Measurements from ENCODE around the gene SFRP5.

SFRP5 gene

DNA sequence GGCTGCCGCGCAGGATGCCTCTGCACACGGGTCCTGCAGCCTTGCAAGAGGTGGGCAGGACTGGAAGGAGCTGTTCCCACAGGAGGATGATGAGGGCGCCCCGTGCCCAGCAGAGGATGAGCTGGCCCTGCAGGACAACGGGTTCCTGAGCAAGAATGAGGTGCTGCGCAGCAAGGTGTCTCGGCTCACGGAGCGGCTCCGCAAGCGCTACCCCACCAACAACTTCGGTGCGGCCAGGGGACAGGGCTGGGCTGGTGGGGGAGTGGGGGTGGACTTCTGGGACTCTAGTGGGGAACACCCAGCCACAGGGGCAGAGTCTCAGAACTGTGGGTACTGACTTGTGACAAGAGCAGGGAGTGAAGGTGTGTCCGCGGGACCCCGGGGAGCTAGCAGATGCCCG is 18.8 kb downstream of the SFRP5 start:
- CTCF ChIA-PET, result interaction anchor here (1.3 to 1.5 kb wide), 2 partner anchors 8 to 39 kb away, joined by 3 to 5 read pairs; no protein-coding TSS in a partner anchor
- POLR2A ChIA-PET, result no interaction called here

DNA sequence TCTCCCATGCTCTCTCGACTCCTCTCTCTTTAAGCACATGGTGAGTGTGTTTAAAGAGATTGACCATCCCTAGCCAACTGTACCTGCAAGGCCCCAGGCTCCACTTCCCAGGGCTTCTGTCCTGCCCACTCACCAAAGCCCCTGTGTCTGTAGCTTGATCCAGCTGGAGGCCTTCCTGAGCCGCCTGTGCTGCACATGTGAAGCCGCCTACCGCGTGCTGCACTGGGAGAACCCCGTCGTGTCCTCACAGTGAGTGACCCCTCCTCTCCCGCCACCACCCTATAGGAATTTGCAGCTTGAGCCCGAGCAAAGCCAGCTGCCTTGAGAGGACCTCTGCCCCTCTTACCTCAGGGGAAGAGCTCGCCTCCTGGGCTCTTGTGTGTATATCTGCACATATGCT is 23.7 kb downstream of the SFRP5 start:
- CTCF ChIA-PET, result interaction anchor here (0.8 to 2.1 kb wide), 10 partner anchors 9 to 297 kb away, joined by 3 to 12 read pairs (median 5); no protein-coding TSS in a partner anchor
- DNase-seq (ENCODE audit: low read depth, low spot score), result no peak
- POLR2A ChIA-PET, result interaction anchor here (1.2 kb wide), 1 partner anchor 11 kb away, joined by 4 read pairs; the partner anchor contains the start of gene ZFYVE27

More for the DNA sequence above, 18.8 kb downstream of the SFRP5 start:
- no peak overlapping the region for H3K4me3 ChIP-seq (ENCODE audit: low read depth, low read length)
- TF ChIP-seq, protein P1, sequence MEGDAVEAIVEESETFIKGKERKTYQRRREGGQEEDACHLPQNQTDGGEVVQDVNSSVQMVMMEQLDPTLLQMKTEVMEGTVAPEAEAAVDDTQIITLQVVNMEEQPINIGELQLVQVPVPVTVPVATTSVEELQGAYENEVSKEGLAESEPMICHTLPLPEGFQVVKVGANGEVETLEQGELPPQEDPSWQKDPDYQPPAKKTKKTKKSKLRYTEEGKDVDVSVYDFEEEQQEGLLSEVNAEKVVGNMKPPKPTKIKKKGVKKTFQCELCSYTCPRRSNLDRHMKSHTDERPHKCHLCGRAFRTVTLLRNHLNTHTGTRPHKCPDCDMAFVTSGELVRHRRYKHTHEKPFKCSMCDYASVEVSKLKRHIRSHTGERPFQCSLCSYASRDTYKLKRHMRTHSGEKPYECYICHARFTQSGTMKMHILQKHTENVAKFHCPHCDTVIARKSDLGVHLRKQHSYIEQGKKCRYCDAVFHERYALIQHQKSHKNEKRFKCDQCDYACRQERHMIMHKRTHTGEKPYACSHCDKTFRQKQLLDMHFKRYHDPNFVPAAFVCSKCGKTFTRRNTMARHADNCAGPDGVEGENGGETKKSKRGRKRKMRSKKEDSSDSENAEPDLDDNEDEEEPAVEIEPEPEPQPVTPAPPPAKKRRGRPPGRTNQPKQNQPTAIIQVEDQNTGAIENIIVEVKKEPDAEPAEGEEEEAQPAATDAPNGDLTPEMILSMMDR (IDR thresholded peaks at IDR 0.05; ENCODE audit: insufficient read depth, low read length, missing control alignments), result no peak
- no peak for DNase-seq (ENCODE audit: low read depth, low spot score)

DNA sequence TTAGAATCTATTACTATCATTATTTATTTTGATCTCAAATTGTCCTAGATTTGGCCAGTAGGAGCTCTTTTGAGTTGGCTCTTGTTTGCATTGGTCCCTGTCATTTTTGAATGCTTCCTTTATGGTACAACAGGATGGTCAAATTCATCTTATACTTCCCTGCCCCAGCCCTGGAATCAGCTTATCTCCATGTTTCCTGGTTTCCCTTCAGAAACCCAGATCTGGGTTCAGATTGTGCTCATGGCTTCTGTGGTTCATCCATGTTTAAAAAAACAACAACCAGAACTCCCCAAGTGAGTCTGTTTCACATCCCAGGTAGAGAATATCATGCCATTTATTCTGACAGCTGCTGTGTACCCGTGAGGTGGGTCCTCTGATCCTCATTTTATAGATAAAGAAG is 24.2 kb downstream of the SFRP5 start:
- no peak overlapping the region for H3K4me3 ChIP-seq (ENCODE audit: low read depth, low read length)
- POLR2A ChIA-PET, result no interaction called here
- TF ChIP-seq, protein P1 (IDR thresholded peaks at IDR 0.05; ENCODE audit: insufficient read depth, low read length, missing control alignments), result no peak
- CTCF ChIA-PET, result interaction anchor here (0.9 to 2.0 kb wide), 7 partner anchors 9 to 298 kb away, joined by 3 to 9 read pairs (median 5); no protein-coding TSS in a partner anchor
- no peak for DNase-seq (ENCODE audit: low read depth, low spot score)

More for the DNA sequence above, 23.7 kb downstream of the SFRP5 start:
- TF ChIP-seq, protein P1 (IDR thresholded peaks at IDR 0.05; ENCODE audit: insufficient read depth, low read length, missing control alignments), result no peak
- no peak overlapping the region for H3K4me3 ChIP-seq (ENCODE audit: low read depth, low read length)

DNA sequence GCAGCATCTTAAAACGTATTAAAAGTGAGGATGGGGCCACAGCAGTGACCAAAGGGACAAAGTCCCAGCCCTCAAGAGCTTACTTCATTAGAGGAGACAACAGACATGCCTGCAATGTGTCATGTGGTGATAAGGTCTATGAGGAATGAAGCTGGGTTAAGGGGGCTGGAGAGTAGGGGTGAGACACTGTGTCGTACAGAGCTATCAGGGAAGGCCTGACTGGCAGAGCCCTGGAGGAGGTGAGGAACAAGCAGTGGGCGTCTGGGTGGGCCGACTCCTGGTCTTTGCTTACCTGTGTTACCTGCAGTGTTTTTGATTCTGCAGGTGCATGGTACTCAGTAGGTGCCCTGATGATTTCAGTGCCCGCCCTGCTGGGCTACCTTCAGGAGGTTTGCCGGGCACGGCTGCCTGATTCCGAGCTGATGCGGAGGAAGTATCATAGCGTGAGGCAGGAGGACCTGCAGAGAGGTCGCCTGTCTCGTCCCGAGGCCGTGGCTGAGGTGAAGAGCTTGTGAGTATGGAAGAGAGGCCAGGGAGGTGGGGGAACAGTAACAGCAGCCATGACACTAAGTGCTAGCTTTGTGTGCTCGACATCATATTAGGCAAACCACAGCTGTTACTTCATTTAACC is 27.3 kb downstream of the SFRP5 start:
- ChIA-PET CTCF (interaction anchor here (0.7 to 4.3 kb wide), 12 partner anchors 8 to 297 kb away, joined by 3 to 23 read pairs (median 4); no protein-coding TSS in a partner anchor), POLR2A (no interaction called here)
- no peak overlapping the region for H3K4me3 ChIP-seq (ENCODE audit: low read depth, low read length)
- TF ChIP-seq, protein P1 (IDR thresholded peaks at IDR 0.05; ENCODE audit: insufficient read depth, low read length, missing control alignments), result no peak
- no peak for DNase-seq (ENCODE audit: low read depth, low spot score)

DNA sequence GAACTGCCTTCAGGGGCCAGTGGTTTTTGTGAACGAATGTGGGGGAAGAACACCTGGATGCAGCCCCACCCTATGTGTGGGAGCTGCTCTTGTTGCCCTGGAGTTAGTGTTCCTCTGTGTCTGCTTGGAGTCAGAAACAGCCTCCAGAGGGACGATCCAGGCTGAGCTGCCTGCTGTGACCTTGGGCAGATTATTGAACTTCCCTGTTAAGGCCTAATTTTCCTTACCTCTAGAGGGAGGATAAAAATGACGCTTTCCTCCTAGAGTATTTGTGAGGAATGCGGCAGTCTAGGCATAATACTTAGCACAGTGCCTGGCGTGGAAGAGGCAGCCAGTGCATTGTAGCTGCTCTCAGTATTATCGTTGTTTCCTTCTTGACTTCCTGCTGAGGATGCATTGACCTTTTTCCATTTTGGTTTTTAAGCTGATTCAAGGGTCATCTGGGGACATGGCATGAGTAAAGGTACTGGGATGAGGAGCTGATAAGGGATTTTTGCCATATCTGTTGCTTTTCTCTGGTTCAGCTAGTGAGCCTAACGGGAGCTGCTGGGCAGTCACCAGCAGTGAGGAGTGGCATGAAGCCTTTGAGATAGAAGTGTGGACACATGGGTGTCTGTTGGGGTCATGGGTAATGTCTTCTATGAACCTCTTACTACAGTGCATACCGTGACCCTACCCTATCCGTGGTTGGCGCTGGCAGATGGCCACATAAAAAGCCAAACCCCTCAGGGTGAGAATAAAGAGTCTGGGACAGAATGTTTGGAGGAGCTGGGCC is 28.4 kb downstream of the SFRP5 start:
- ChIA-PET CTCF (interaction anchor here (0.9 to 4.3 kb wide), 8 partner anchors 11 to 298 kb away, joined by 3 to 23 read pairs (median 5); no protein-coding TSS in a partner anchor), POLR2A (no interaction called here)
- no peak overlapping the region for H3K4me3 ChIP-seq (ENCODE audit: low read depth, low read length)
- TF ChIP-seq, protein P1 (IDR thresholded peaks at IDR 0.05; ENCODE audit: insufficient read depth, low read length, missing control alignments), result no peak
- no peak for DNase-seq (ENCODE audit: low read depth, low spot score)

DNA sequence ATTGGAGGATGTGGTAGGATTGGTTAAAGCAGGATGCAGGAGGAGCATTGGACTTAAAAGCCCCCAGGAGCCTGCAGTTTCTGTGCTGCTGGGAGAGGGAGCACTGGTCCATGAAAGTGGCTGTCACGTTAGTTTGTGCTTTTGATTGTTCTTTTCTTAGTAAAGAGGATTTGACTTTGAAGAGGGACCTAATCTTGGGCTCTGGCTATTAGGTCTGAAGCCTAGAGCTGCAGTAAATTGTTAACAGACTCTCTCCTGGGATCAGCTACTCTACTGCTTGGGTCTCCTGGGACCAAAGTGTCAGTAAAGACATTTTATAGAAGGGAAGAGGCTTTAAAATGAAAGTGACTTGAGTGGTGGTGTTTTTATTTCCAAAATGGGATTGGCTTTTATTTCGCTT is 31.2 kb downstream of the SFRP5 start:
- H3K4me3 ChIP-seq (ENCODE audit: low read depth, low read length), result no peak overlapping the region
- no peak for DNase-seq (ENCODE audit: low read depth, low spot score)
- POLR2A ChIA-PET, result no interaction called here
- CTCF ChIA-PET, result interaction anchor here (0.8 to 3.0 kb wide), 4 partner anchors 9 to 129 kb away, joined by 3 to 9 read pairs (median 3); no protein-coding TSS in a partner anchor
- TF ChIP-seq, protein P1 (IDR thresholded peaks at IDR 0.05; ENCODE audit: insufficient read depth, low read length, missing control alignments), result no peak

Data from AG04449 (cell line).